Mucosa of rectum (tissue), 2 donors: ENCODE results near the gene CBLB.

ENCODE experiments used
- H3K27ac ChIP-seq, 2 donors: one replicate each; pipeline ENCODE4 v1.7.0; 2013; ENCODE audit warnings: inconsistent platforms in 2 of 2, low read depth in 2 of 2, low read length in 2 of 2
- H3K27me3 ChIP-seq, 2 donors: one replicate each; pipeline ENCODE4 v1.7.0; 2013; ENCODE audit warnings: low read length in 2 of 2; ENCODE audit not compliant: control insufficient read depth in 2 of 2, insufficient read depth in 2 of 2
- H3K36me3 ChIP-seq, 2 donors: one replicate each; pipeline ENCODE4 v1.7.0; 2013; ENCODE audit warnings: low read length in 2 of 2; ENCODE audit not compliant: control insufficient read depth in 2 of 2, insufficient read depth in 2 of 2
- H3K4me1 ChIP-seq, 2 donors: one replicate each; pipeline ENCODE4 v1.7.0; 2013; ENCODE audit warnings: low read length in 2 of 2, mild to moderate bottlenecking in 1 of 2; ENCODE audit not compliant: control insufficient read depth in 2 of 2, insufficient read depth in 2 of 2
- H3K4me3 ChIP-seq, 2 donors: one replicate each; pipeline ENCODE4 v1.7.0; 2013; ENCODE audit warnings: low read length in 2 of 2
- H3K9ac ChIP-seq, 2 donors: one replicate each; pipeline ENCODE4 v1.7.0; 2013; ENCODE audit warnings: low read length in 2 of 2, low read depth in 1 of 2, mild to moderate bottlenecking in 1 of 2
- H3K9me3 ChIP-seq, 2 donors: one replicate each; pipeline ENCODE4 v1.7.0; 2013; ENCODE audit warnings: low read length in 2 of 2; ENCODE audit not compliant: control insufficient read depth in 2 of 2
- donor health status: healthy.
- donor health status: Normal muscosa, but diverticular disease.

CBLB gene

GRCh38 chr3:105877336-105877910, 8.6 kb upstream of the CBLB start:
- peak overlapping the region; percentile 7 to 35 for H3K9ac ChIP-seq

DNA sequence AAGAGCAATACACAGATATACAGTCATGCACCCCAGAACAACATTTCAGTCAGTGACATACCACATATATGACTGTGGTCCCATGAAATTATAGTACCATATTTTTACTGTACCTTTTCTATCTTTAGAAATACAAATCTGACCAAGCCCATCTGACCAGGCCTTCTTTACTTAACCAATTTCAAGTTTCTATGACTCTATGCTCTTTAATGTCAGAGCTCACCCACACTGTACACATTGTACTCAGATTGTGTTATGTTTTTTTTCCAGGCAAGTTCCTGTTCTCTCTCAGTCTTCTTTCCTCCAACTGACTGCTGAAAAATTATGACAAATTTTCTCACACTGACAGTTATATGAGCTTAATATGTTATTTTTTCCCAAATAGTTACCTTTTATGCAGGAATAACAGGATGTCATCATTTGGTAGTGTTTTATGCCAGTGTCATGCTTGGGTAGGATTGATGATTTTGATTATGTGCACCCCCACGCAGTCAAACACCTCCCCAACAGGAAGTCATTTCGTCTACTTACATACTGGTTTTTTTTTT, 8.0 kb upstream of the CBLB start:
- H3K9me3 ChIP-seq = no peaks in the 10 kb centered on the region
- H3K4me1 ChIP-seq = peaks cover 6 to 7% of the 10 kb centered on the region in 2 donors
- peak overlapping the region; percentile 20 to 73 for H3K27ac ChIP-seq
- H3K27me3 ChIP-seq = no peaks in the 10 kb centered on the region
- no peaks in the 10 kb centered on the region for H3K36me3 ChIP-seq
- H3K4me3 ChIP-seq = peak overlapping the region; percentile 15 to 46
- peak overlapping the region; percentile 7 to 35 for H3K9ac ChIP-seq

More at GRCh38 chr3:105877336-105877910, 8.6 kb upstream of the CBLB start:
- peak overlapping the region; percentile 20 to 73 for H3K27ac ChIP-seq
- H3K4me3 ChIP-seq = peak overlapping the region; percentile 15 to 46
- no peaks in the 10 kb centered on the region for H3K9me3 ChIP-seq
- H3K4me1 ChIP-seq = peaks cover 6 to 7% of the 10 kb centered on the region in 2 donors
- H3K27me3 ChIP-seq = no peaks in the 10 kb centered on the region
- H3K36me3 ChIP-seq = no peaks in the 10 kb centered on the region

- peak overlapping the region; percentile 82 to 97 for H3K9ac ChIP-seq
Measured at GRCh38 chr3:105869861-105870755, 1.3 kb upstream of the CBLB start.

GRCh38 chr3:105869531-105869833, 670 bp upstream of the CBLB start:
- Histone ChIP-seq H3K4me3 (peak overlapping the region; percentile 92 to 98), H3K27ac (peak overlapping the region; percentile 96 to 98), H3K36me3 (peaks cover under 1 to 4% of the 10 kb centered on the region in 2 donors), H3K9me3 (no peaks in the 10 kb centered on the region), H3K27me3 (no peaks in the 10 kb centered on the region), H3K4me1 (peaks cover 10 to 24% of the 10 kb centered on the region in 2 donors), H3K9ac (peak overlapping the region; percentile 82 to 97)

More at GRCh38 chr3:105869861-105870755, 1.3 kb upstream of the CBLB start:
- Histone ChIP-seq H3K27me3 (no peaks in the 10 kb centered on the region), H3K9me3 (no peaks in the 10 kb centered on the region), H3K4me3 (peak overlapping the region; percentile 92 to 98), H3K4me1 (peaks cover 10 to 24% of the 10 kb centered on the region in 2 donors), H3K27ac (peak overlapping the region; percentile 96 to 98), H3K36me3 (peaks cover 0 to 4% of the 10 kb centered on the region in 2 donors)

- H3K9me3 ChIP-seq = no peaks in the 10 kb centered on the region
- H3K27ac ChIP-seq = peak overlapping the region; percentile 96 to 98
- H3K4me3 ChIP-seq = peak overlapping the region; percentile 92 to 98
- peak overlapping the region; percentile 85 to 97 for H3K9ac ChIP-seq
- H3K27me3 ChIP-seq = no peaks in the 10 kb centered on the region
- H3K36me3 ChIP-seq = peaks cover 6 to 7% of the 10 kb centered on the region in 2 donors
- peaks cover 10 to 24% of the 10 kb centered on the region in 2 donors for H3K4me1 ChIP-seq
Measured at GRCh38 chr3:105868431-105868741, 426 bp downstream of the CBLB start.

DNA sequence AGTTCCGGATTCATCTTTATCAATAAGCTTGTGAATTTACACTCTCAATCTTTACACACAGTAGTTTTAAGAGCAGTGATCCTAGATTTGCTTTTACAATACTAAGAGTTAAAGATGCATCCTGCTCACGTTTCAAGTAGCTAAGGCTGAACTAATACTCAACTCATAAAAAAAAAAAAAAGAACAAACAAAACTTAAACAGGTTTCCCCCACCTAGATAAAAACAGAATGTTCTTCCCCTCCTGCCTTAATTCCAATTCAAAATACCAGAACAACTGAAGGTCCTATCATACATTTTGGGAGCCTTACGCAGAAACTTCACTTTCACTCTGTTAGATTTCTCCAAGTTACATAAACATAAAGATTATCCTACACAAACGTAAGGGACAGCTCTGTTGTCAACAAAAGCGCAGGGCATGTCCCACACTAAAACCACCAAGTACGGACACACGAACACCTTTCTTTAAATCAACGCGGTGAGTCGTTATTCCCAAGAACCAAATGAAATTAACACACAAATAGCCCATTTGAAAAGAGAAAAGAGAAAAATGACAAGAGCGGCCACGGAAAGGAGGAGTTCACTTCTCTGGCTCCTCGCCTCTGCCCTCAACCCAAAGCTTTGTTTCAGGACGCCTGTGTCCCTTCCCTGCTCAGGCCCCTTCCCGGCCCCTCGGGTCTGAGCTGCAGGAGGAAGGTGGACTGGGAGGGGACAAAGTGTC, 941 bp downstream of the CBLB start:
- Histone ChIP-seq H3K9ac (peak overlapping the region; percentile 85 to 97), H3K27ac (peak overlapping the region; percentile 96 to 98), H3K4me1 (peaks cover 10 to 24% of the 10 kb centered on the region in 2 donors)

GRCh38 chr3:105866656-105867653, 1.9 kb downstream of the CBLB start:
- Histone ChIP-seq H3K9ac (peak overlapping the region in 1 of 2 donors; percentile 97), H3K27ac (peak overlapping the region; percentile 96 to 98), H3K27me3 (no peaks in the 10 kb centered on the region), H3K9me3 (no peaks in the 10 kb centered on the region), H3K36me3 (peaks cover 7 to 9% of the 10 kb centered on the region in 2 donors), H3K4me1 (peaks cover 10 to 24% of the 10 kb centered on the region in 2 donors), H3K4me3 (peak overlapping the region; percentile 92 to 98)

More for the DNA sequence above, 941 bp downstream of the CBLB start:
- peak overlapping the region; percentile 92 to 98 for H3K4me3 ChIP-seq
- peaks cover 6 to 7% of the 10 kb centered on the region in 2 donors for H3K36me3 ChIP-seq
- H3K9me3 ChIP-seq = no peaks in the 10 kb centered on the region
- H3K27me3 ChIP-seq = no peaks in the 10 kb centered on the region

GRCh38 chr3:105865867-105866350, 2.9 kb downstream of the CBLB start:
- H3K27me3 ChIP-seq = no peaks in the 10 kb centered on the region
- H3K4me1 ChIP-seq = peaks cover 10 to 22% of the 10 kb centered on the region in 2 donors
- H3K9ac ChIP-seq = no peak overlapping the region
- H3K9me3 ChIP-seq = no peaks in the 10 kb centered on the region
- peak overlapping the region in 1 of 2 donors; percentile 51 for H3K27ac ChIP-seq
- H3K4me3 ChIP-seq = peak overlapping the region in 1 of 2 donors; percentile 38
- H3K36me3 ChIP-seq = peaks cover 7 to 9% of the 10 kb centered on the region in 2 donors
